Hindlimb muscle (tissue), 1 donor: ENCODE data around the gene ZPBP2. TPM values are rescaled to one million over a fixed set of nuclear protein-coding genes. Genes with fewer than 3 reads are reported as not detected.
"Not testable (repeated sequence)": the region's sequence is repeated elsewhere in the genome, so short reads cannot be mapped to it uniquely, and the experiment has no call there.

ENCODE experiments used
- DNase-seq: peaks from one replicate; pipeline ENCODE4 v3.0.0-alpha.2; 2013
- polyA plus RNA-seq: library from polyadenylated mRNA; unstranded; fragments of 120-200 nt; gene quantifications from one replicate; pipeline ENCODE4 v1.2.1, GENCODE V29; 2013; ENCODE audit not compliant: insufficient read length

ZPBP2 gene
- polyA plus RNA-seq = not detected

- DNase-seq = no peak
These were observed at the start of gene ZPBP2 for GRCh38 chr17:39867880-39868553. ZPBP2 (plus strand) TSS chr17:39868202; CDS start chr17:39868355, 153 bp downstream.

- no peak for DNase-seq
These were observed 49.5 kb upstream of the ZPBP2 start for GRCh38 chr17:39818358-39819000.

GRCh38 chr17:39820541-39820940, 47.5 kb upstream of the ZPBP2 start:
- DNase-seq = no peak

- DNase-seq = no peak
These were observed 47.0 kb upstream of the ZPBP2 start for GRCh38 chr17:39820987-39821386.

GRCh38 chr17:39822051-39822451, 46.0 kb upstream of the ZPBP2 start:
- no peak for DNase-seq

GRCh38 chr17:39823407-39824054, 44.5 kb upstream of the ZPBP2 start:
- DNase-seq = no peak

- no peak for DNase-seq
These were observed 41.7 kb upstream of the ZPBP2 start for GRCh38 chr17:39826334-39826733.

- DNase-seq = no peak
These were observed 39.6 kb upstream of the ZPBP2 start for GRCh38 chr17:39828443-39828842.

- DNase-seq = no peak
These were observed 36.4 kb upstream of the ZPBP2 start for GRCh38 chr17:39831588-39831987.

GRCh38 chr17:39834017-39834416, 34.0 kb upstream of the ZPBP2 start:
- DNase-seq = no peak

GRCh38 chr17:39835038-39835786, 32.8 kb upstream of the ZPBP2 start:
- DNase-seq = no peak

- no peak for DNase-seq
These were observed 31.9 kb upstream of the ZPBP2 start for GRCh38 chr17:39836117-39836516.

- no peak for DNase-seq
These were observed 29.9 kb upstream of the ZPBP2 start for GRCh38 chr17:39838057-39838456.

- DNase-seq = no peak
These were observed 29.2 kb upstream of the ZPBP2 start for GRCh38 chr17:39838784-39839183.

- DNase-seq = no peak
These were observed 26.8 kb upstream of the ZPBP2 start for GRCh38 chr17:39841134-39841683.

GRCh38 chr17:39845052-39845846, 22.8 kb upstream of the ZPBP2 start:
- DNase-seq = no peak

GRCh38 chr17:39846205-39846604, 21.8 kb upstream of the ZPBP2 start:
- no peak for DNase-seq

GRCh38 chr17:39848600-39848999, 19.4 kb upstream of the ZPBP2 start:
- no peak for DNase-seq

GRCh38 chr17:39850186-39850585, 17.8 kb upstream of the ZPBP2 start:
- not testable (repeated sequence) for DNase-seq

- DNase-seq = no peak
These were observed 15.8 kb upstream of the ZPBP2 start for GRCh38 chr17:39852239-39852638.

- no peak for DNase-seq
These were observed 13.1 kb upstream of the ZPBP2 start for GRCh38 chr17:39854909-39855308.
